Fibroblast of lung (primary cell): ENCODE results near the gene CTNS. TPM values are rescaled to one million over a fixed set of nuclear protein-coding genes. Genes with fewer than 3 reads are reported as not detected.

Experiments
- DNase-seq, 2 donors: peaks; one replicate each; pipeline versions ENCODE4 v3.0.0 to v3.0.0-alpha.2; 2010; ENCODE audit warnings: low read depth in 2 of 2
- H2AFZ ChIP-seq: 2 replicates; pipeline ENCODE4 v1.5.1; 2012; ENCODE audit warnings: low read length, control low read depth, inconsistent platforms
- H3K27ac ChIP-seq: 2 replicates; pipeline ENCODE4 v1.5.1; 2011; ENCODE audit warnings: low read length, control low read depth; ENCODE audit not compliant: insufficient read depth
- H3K27me3 ChIP-seq: 2 replicates; pipeline ENCODE4 v1.5.1; 2011; ENCODE audit warnings: mild to moderate bottlenecking, low read length; ENCODE audit not compliant: control insufficient read depth, insufficient read depth
- H3K36me3 ChIP-seq: 2 replicates; pipeline ENCODE4 v1.5.1; 2011; ENCODE audit warnings: low read length; ENCODE audit not compliant: control insufficient read depth, insufficient read depth
- H3K4me1 ChIP-seq: 2 replicates; pipeline ENCODE4 v1.5.1; 2011; ENCODE audit warnings: low read length; ENCODE audit not compliant: control insufficient read depth, insufficient read depth; ENCODE audit errors: extremely low read depth
- H3K4me2 ChIP-seq: 2 replicates; pipeline ENCODE4 v1.5.1; 2011; ENCODE audit warnings: low read length, control low read depth; ENCODE audit not compliant: insufficient read depth; ENCODE audit errors: extremely low read depth
- H3K4me3 ChIP-seq, 4 experiments: fragments of 200-600 bp in 1 of 4; sonication (generic) in 1 of 4; replicated peaks in 1 of 4; 2 replicates each; pipeline ENCODE4 v1.5.1; 2011 to 2016; ENCODE audit warnings: low read length in 4 of 4, low read depth in 3 of 4, mild to moderate bottlenecking in 3 of 4, control low read depth in 2 of 4, inconsistent platforms in 1 of 4, mixed read lengths in 1 of 4; ENCODE audit not compliant: insufficient read depth in 1 of 4; ENCODE audit errors: control extremely low read depth in 1 of 4
- H3K79me2 ChIP-seq: 2 replicates; pipeline ENCODE4 v1.5.1; 2012; ENCODE audit warnings: mild to moderate bottlenecking, low read length, inconsistent platforms; ENCODE audit not compliant: control insufficient read depth, insufficient read depth
- H3K9ac ChIP-seq: 2 replicates; pipeline ENCODE4 v1.5.1; 2011; ENCODE audit warnings: mild to moderate bottlenecking, low read length, control low read depth; ENCODE audit not compliant: insufficient read depth
- H3K9me3 ChIP-seq: 2 replicates; pipeline ENCODE4 v1.5.1; 2012; ENCODE audit warnings: low read depth, low read length; ENCODE audit not compliant: control insufficient read depth, insufficient read depth
- H4K20me1 ChIP-seq: 2 replicates; pipeline ENCODE4 v1.5.1; 2011; ENCODE audit warnings: low read length; ENCODE audit not compliant: control insufficient read depth, insufficient read depth; ENCODE audit errors: extremely low read depth
- EZH2 ChIP-seq: IDR thresholded peaks from 2 replicates; pipeline ENCODE4 v1.5.1; 2012; ENCODE audit warnings: low read length, control low read depth, mild to moderate bottlenecking; ENCODE audit errors: missing control alignments
- polyA plus RNA-seq, 2 donors: library from polyadenylated mRNA; depleted of rRNA in 1 of 2; stranded (reverse) in 1 of 2; unstranded in 1 of 2; fragments of >200 nt; gene quantifications; 2 replicates each; pipeline ENCODE4 v1.2.1, GENCODE V29; 2011 to 2012; ENCODE audit warnings: missing spikeins in 1 of 2
- total RNA-seq: library from RNA; depleted of rRNA; stranded (reverse); fragments of >200 nt; gene quantifications from 2 replicates; pipeline ENCODE4 v1.2.1, GENCODE V29; 2014
- TF ChIP-seq, protein P1 (sequence below), 2 donors: IDR thresholded peaks in 1 of 2; conservative IDR thresholded peaks in 1 of 2; 1 replicate in 1 of 2; 2 replicates in 1 of 2; pipeline ENCODE4 v1.5.1; 2011 to 2012; ENCODE audit warnings: low read length in 2 of 2, control low read depth in 1 of 2, inconsistent platforms in 1 of 2, low read depth in 1 of 2, mild to moderate bottlenecking in 1 of 2

CTNS gene
- total and polyA plus RNA-seq, 2 donors (not counting 1 experiment from before 2014, with no cell fraction given): 9.6 to 19.2 TPM

DNA sequence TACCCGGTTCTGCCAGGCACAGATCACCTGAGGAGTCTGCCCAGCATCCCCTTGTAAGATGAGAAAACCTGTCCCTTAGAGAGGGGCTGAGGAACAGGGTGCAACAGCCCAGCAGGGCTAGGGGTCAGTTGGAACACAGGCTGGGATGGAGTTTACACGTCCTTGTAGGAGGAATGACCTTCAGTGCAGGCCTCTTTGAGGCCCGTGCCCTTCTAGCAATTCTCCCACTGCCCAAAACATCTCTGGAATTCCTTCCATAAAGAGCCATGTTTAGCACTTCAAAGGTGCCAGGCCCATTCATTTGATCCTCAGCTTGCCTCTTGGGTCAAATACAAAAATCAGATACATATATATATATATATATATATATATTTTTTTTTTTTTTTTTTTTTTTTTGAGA is 4.5 kb downstream of the CTNS start:
- TF ChIP-seq, protein P1, sequence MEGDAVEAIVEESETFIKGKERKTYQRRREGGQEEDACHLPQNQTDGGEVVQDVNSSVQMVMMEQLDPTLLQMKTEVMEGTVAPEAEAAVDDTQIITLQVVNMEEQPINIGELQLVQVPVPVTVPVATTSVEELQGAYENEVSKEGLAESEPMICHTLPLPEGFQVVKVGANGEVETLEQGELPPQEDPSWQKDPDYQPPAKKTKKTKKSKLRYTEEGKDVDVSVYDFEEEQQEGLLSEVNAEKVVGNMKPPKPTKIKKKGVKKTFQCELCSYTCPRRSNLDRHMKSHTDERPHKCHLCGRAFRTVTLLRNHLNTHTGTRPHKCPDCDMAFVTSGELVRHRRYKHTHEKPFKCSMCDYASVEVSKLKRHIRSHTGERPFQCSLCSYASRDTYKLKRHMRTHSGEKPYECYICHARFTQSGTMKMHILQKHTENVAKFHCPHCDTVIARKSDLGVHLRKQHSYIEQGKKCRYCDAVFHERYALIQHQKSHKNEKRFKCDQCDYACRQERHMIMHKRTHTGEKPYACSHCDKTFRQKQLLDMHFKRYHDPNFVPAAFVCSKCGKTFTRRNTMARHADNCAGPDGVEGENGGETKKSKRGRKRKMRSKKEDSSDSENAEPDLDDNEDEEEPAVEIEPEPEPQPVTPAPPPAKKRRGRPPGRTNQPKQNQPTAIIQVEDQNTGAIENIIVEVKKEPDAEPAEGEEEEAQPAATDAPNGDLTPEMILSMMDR (conservative IDR thresholded peaks at IDR 0.05 in 1 of 2, IDR thresholded peaks at IDR 0.05 in 1 of 2; ENCODE audit: low read depth in 1 of 2, low read length in 2 of 2): no peak
- no peak for TF ChIP-seq EZH2
- Histone ChIP-seq H3K4me1 (no peaks in the 10 kb centered on the region), H3K9me3 (no peaks in the 10 kb centered on the region), H3K27ac (no peak overlapping the region), H3K79me2 (peaks cover under 1% of the 10 kb centered on the region), H3K27me3 (no peaks in the 10 kb centered on the region), H3K4me2 (no peak overlapping the region), H3K9ac (no peak overlapping the region), H4K20me1 (no peaks in the 10 kb centered on the region), H2AFZ (no peak overlapping the region), H3K36me3 (peaks cover 4% of the 10 kb centered on the region), H3K4me3 (no peak overlapping the region)
- DNase-seq: no peak

DNA sequence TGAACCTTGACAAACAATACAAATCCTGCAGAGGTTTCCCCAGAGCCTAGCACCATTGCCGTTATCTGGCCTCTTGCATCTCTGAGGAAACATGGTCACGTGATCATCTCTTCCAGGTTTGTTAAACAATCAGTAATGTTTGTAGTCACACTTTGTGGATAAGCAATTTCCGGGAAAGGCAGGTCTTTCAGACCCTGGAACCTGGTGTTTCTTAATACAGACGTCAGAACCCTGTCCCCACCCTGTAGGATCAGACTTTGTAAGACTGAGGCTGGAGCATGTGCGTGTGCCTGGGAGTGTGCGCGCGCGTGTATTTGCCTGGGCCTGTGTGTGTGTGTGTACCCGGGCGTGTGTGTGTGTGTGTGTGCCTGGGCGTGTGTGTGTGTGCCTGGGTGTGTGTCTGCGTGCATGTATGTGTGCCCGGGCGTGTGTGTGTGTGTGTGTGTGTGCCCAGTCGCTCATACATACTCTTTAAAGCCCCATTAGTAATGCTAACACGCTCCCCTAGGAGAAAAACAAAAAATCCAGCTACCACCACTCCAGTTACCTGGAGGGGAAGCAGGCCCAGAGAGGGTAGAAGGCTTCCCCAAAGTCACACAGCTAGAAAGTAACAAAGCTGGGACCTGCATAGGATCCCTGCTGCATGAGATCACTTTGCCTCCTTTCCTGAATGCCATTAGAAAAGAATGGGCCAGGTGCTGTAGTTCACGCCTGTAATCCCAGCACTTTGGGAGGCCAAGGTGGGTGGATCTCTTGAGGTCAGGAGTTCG is 5.3 kb downstream of the CTNS start:
- Histone ChIP-seq H2AFZ (no peak overlapping the region), H3K36me3 (peaks cover 4% of the 10 kb centered on the region), H3K4me1 (no peaks in the 10 kb centered on the region), H4K20me1 (no peaks in the 10 kb centered on the region), H3K27ac (no peak overlapping the region), H3K9ac (no peak overlapping the region), H3K9me3 (no peaks in the 10 kb centered on the region), H3K27me3 (no peaks in the 10 kb centered on the region), H3K4me2 (no peak overlapping the region), H3K79me2 (no peaks in the 10 kb centered on the region), H3K4me3 (no peak overlapping the region)
- DNase-seq: no peak
- TF ChIP-seq EZH2: no peak
- TF ChIP-seq, protein P1 (conservative IDR thresholded peaks at IDR 0.05 in 1 of 2, IDR thresholded peaks at IDR 0.05 in 1 of 2; ENCODE audit: low read depth in 1 of 2, low read length in 2 of 2): no peak

DNA sequence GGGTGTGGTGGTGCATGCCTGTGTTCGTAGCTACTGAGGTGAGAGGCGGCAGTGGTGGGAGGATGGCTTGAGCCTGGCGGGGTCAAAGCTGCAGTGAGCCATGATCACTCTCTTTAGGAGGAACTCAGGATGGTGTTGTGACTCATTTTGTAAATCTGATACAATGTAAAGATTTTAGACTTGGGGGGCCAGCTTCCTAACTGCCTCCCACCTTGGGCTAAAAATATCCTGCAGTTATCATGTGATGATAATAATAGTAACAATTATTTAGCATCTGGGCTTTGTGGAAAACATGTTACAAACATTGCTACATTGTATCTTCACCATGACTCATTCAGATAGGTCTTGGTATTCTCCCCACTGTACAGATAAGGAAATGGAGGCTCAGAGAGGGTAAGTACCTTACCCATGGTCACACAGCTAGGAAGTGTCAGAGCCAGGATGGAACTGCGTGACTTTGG is 7.4 kb downstream of the CTNS start:
- Histone ChIP-seq H3K4me2 (no peak overlapping the region), H4K20me1 (no peaks in the 10 kb centered on the region), H2AFZ (no peak overlapping the region), H3K27ac (no peak overlapping the region), H3K27me3 (no peaks in the 10 kb centered on the region), H3K9me3 (no peaks in the 10 kb centered on the region), H3K4me1 (no peaks in the 10 kb centered on the region), H3K4me3 (no peak overlapping the region), H3K9ac (no peak overlapping the region), H3K79me2 (no peaks in the 10 kb centered on the region), H3K36me3 (peaks cover 2% of the 10 kb centered on the region)
- DNase-seq: no peak
- no peak for TF ChIP-seq EZH2
- TF ChIP-seq, protein P1 (conservative IDR thresholded peaks at IDR 0.05 in 1 of 2, IDR thresholded peaks at IDR 0.05 in 1 of 2; ENCODE audit: low read depth in 1 of 2, low read length in 2 of 2): no peak
